ENCODE data around the gene CAMSAP1.

The CAMSAP1 gene

GRCh38 chr9:135833864-135834263 lies 73.5 kb downstream of the CAMSAP1 start:
- DNase-seq (ENCODE audit: low spot score) = no peak

GRCh38 chr9:135830496-135830895 lies 76.8 kb downstream of the CAMSAP1 start:
- DNase-seq (ENCODE audit: low spot score) = no peak

- no peak for DNase-seq (ENCODE audit: low spot score)
Observed at GRCh38 chr9:135828656-135829055, 78.7 kb downstream of the CAMSAP1 start.

- DNase-seq (ENCODE audit: low spot score) = no peak
Observed at GRCh38 chr9:135827866-135828580, 79.3 kb downstream of the CAMSAP1 start.

DNA sequence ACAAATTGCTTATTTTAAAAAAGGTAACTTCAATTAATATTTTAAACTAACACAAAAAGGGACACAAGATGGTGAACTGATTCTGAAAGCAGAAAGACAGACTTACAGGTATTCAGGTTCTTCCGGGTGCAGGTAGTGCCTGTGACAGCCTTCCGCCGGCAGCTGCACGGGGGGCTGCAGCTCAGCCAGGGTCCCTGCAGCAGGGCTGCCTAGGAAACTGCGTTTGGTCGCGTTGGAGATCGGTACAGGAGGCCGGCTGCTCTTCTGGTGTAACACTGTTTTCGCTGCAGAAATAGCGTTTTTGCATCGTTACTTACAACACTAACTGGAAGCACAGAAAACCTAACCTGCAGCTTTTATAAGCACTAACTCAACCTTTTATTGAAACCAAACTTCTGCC lies 80.0 kb downstream of the CAMSAP1 start:
- DNase-seq (ENCODE audit: low spot score) = no peak

- DNase-seq (ENCODE audit: low spot score) = no peak
Observed at GRCh38 chr9:135826188-135826545, 81.2 kb downstream of the CAMSAP1 start.

GRCh38 chr9:135825435-135826187 lies 81.7 kb downstream of the CAMSAP1 start:
- no peak for DNase-seq (ENCODE audit: low spot score)

- DNase-seq (ENCODE audit: low spot score) = no peak
Observed at GRCh38 chr9:135823036-135823435, 84.3 kb downstream of the CAMSAP1 start.

GRCh38 chr9:135822374-135822755 lies 85.0 kb downstream of the CAMSAP1 start:
- no peak for DNase-seq (ENCODE audit: low spot score)

DNA sequence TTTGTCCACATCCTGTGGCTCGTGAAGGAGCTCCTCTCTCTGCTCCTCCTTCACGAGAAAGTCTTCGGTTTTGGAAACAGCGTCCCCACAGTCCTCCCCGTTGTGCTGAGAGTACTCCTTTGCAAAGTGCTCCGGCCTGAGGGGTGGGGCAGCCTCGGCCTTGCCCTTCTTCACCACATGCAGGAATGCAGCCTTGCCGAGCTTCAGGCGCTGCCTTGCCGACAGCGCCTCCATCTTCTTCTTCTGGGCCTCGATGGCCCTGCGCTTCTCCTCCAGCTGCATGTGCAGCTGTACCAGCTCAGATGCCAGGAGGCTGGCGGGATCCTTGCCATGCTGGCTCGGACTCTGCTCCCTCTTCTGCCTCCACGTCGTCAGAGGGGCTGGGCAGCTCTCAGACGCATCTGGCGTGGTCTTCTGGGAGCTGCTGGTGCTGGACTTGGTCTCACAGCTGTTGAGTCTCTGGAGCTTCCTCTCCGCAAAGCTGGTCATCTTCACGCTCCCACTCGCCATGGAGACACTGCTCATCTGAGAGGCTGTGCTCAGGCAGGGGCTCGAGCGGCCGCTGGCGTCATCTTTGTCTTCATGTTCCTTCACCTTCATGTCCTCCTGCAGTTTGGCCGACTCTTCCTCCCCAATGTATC lies 85.5 kb downstream of the CAMSAP1 start:
- no peak for DNase-seq (ENCODE audit: low spot score)

DNA sequence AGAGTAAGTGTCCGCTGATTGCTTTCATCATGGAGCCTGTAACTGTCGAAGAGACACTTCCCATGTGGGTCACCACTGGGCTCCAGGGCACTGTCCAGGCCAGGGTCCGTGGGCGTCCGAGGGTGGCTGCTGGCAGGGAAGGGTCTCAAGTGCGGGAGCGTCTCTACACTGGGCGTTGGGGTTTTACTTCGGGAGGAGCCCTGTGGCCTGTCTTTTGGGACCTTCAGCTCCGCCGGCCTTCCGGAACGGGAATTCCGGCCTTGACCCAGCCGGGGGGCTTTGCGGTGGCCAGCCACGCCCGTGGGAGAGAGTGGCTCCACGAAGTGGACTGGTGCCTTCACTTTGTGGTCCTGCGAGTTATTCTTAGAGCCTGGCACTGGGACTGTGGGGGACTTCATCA lies 86.2 kb downstream of the CAMSAP1 start:
- DNase-seq (ENCODE audit: low spot score) = no peak

- no peak for DNase-seq (ENCODE audit: low spot score)
Observed at GRCh38 chr9:135820661-135821060, 86.7 kb downstream of the CAMSAP1 start.

- DNase-seq (ENCODE audit: low spot score) = no peak
Observed at GRCh38 chr9:135819905-135820304, 87.4 kb downstream of the CAMSAP1 start.

- DNase-seq (ENCODE audit: low spot score) = no peak
Observed at GRCh38 chr9:135818718-135819475, 88.4 kb downstream of the CAMSAP1 start.

GRCh38 chr9:135817951-135818717 lies 89.2 kb downstream of the CAMSAP1 start:
- no peak for DNase-seq (ENCODE audit: low spot score)

DNA sequence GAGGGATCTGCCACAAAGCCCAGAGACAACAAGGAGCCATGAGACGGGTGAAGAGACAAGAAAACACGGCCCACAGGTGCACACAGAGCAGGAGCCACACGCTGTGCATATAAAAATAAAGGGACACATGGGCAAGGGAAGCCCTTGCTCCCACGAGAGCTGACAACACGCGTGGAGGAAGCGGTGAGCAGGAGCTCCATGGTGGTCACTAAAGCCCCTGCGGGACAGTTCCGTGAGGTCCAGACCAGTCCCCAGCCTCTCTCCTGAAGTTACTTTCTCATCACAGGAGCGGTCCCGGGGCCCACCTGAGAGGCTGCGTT lies 90.7 kb downstream of the CAMSAP1 start:
- no peak for DNase-seq (ENCODE audit: low spot score)

DNA sequence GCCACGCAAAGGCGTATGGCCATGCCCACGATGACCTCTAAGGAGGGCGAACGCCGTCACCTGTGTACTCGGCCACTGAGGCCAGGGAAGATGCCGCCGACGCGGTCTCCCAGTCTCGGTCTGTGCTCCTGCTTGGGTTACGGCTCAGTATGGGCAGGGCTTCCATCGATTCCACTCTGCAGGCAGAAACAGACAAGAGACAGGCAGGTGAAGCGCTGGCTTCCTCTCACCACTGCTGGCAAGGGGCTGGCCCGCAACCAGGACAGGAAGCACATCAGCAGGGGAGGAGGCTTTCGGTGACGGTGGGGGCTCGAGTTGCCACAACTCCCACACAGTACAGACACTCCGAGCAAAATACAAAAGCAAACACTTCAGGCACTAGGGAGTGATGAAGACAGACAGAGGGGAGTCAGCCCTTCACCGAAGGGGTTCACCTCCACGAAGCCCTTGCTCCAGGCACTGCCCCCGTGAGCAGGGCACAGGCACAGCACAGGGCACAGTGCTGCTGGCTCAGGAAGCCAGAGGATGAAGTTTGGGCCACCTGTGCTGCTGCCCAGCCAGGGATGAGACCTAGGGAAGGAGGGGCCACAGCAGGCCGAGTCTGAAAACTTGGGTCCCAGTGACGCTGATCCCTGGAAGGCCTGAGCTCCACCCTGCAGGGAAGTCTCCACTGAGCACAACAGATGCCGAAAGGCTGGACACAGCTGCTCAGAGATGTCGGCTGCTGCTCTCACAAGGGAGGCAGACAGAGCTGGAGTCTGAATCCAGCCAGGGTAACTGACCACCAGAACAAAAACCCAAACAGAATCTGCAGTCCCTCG lies 91.3 kb downstream of the CAMSAP1 start:
- DNase-seq (ENCODE audit: low spot score) = no peak

DNA sequence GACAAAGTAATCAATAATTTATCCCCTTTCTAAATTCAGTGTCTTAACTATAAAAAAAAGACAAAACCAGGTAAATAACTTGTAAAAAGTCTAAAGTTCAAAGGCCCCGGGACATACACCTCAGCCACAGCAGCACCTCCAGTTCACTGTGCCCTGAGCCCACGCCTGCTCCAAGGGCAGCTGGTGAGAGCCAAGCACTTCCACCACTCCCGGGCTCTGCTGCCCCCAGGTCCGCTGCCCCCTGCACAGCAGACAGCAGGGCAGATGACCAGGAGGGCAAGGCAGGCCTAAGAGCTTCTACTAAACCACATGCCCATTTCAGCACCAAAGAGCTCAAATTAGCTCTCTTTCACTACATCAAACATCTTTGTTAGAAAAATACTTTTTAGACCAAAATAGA lies 91.9 kb downstream of the CAMSAP1 start:
- DNase-seq (ENCODE audit: low spot score) = no peak

DNA sequence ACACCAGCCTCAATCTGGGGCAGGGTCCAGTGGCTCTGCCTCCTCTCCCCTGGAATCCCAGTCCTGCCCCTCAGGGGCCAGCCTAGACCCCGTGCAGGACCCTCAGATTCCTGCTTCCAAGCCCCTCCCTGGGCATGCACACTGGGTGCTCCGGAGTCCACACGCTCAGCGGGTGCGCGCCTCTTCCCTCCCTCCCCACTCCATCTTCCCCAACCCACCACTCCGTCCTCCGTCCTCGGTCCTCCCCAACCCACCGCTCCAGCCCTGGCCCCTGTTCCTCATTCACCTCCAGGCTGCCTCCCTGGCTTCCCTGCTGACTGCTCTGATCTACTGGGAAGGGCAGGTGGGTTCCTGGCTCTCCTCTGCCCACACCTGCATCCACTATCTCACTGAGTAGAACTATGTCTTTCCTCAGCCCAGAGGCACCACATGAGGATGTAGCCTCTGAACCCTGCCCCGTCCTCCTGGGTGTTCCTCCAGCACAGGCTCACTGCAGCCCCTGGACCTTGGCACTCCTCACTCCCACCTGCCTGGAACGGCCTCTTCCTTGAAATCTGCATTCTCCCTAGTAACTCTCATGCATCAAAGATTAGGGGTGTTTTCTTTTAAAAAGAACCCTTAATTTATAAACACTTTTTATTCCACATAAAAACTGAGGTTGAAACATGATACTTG lies 92.8 kb downstream of the CAMSAP1 start:
- DNase-seq (ENCODE audit: low spot score) = no peak

DNA sequence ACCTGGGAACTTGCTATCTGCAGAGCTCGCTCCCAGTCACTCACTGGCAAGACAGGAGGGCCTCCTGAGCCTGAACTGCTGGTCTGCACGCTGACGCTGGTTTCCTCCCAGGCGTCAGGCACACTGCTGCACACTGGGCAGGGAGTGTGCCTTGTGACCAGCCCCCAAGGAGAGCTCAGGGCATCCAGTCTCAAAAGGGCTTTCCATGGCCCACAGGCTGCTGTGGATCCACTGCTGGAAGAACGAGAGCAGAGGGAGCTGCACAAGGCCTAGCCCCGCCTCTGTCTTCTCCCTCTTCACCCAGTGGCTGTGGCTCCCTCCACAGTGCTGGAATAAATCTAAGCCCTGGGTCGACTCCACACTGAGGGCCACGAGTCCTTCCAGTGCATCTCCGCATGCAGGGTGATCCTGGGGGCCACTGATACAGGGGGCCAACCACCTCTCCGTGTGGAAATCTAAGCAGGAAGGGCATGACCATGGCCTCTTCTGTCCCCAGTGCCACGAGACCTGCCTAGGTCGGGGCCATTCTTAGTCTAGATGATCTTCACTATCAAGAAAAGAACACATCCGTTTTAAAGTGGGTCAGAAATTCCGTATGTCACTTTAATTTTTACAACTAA lies 93.6 kb downstream of the CAMSAP1 start:
- no peak for DNase-seq (ENCODE audit: low spot score)

All from Ammon's horn (tissue), 1 donor.